Esophagus mucosa (tissue), 1 donor: Measurements from ENCODE around the gene C9orf78. TPM values are rescaled to one million over a fixed set of nuclear protein-coding genes. Genes with fewer than 3 reads are reported as not detected.

Experiments used
- ATAC-seq: fragments of 200-7000 bp; cut with Tn5 transposase; one replicate; pipeline ENCODE4 v1.9.1; 2020
- total RNA-seq: library from RNA; stranded (reverse); gene quantifications from one replicate; pipeline ENCODE4 v1.2.4, GENCODE V29; 2023
- donor health status: DM: yes; HTN: yes; CAD: no.

Gene C9orf78
- total RNA-seq, 1 donor from 2014 or later = 25.1 TPM

GRCh38 chr9:129841071-129841470 is 6.0 kb upstream of the C9orf78 start:
- no peak for ATAC-seq

GRCh38 chr9:129840034-129840433 is 5.0 kb upstream of the C9orf78 start:
- ATAC-seq = no peak

DNA sequence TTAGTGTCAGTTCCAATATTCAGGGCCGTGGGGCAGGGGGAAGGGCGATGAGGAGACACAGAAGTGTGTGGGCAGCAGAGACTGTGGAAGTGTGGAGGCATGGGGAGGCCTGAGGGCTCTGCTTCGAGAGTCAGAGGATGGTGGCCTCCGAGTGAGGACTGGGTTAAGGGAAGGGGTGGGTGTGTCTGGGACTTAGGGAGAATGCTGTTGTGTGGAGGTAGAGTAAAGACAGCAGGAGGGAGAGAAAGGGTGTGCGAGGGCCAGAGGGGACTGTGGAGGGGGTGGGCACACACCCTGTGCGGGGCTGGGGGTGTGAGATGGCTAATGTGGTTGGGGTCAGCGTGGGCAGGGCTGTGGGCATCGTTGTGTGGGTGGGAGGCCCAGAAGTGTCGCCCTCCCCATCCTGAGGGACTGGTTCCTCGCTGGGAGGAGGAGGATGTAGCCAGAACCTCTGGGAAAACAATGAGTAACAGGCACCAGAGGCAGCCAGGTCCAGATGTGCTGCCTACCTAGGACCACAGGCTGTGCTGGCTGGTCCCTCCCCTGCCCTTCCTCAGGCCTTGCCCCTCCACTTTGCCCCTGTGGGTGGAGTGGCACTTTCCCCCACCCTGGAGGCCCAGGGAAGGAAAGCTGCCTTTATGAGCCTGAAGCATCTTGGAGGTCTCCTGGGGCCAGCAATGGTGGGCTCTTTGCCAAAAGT is 4.4 kb upstream of the C9orf78 start:
- no peak for ATAC-seq

DNA sequence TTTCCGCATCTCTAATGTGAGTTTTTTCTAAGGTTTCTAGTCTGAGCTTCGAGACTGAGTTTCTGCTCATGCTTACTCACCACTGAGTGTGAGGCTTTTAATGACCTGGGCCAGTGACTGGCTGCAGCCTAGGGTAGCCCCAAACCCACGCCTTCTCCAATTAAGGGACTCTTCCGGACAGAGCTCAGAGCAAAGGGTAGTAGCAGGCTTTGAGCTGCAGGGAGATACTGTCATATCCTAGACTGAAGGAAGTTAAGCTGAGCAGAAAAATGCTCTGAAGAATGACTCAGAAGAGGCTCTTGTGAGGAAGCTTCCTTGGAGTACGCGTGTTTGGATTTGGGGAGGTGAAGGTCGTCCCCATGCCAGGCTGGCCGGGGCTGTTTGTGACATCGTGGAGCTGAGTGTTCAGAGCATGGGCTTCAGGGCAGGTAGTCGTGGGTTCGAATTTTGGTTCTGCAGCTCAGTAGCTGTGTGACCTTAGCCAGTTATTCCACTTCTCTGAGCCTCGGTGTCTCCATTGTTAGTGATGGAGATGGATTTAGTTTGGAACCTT is 3.7 kb upstream of the C9orf78 start:
- no peak for ATAC-seq

DNA sequence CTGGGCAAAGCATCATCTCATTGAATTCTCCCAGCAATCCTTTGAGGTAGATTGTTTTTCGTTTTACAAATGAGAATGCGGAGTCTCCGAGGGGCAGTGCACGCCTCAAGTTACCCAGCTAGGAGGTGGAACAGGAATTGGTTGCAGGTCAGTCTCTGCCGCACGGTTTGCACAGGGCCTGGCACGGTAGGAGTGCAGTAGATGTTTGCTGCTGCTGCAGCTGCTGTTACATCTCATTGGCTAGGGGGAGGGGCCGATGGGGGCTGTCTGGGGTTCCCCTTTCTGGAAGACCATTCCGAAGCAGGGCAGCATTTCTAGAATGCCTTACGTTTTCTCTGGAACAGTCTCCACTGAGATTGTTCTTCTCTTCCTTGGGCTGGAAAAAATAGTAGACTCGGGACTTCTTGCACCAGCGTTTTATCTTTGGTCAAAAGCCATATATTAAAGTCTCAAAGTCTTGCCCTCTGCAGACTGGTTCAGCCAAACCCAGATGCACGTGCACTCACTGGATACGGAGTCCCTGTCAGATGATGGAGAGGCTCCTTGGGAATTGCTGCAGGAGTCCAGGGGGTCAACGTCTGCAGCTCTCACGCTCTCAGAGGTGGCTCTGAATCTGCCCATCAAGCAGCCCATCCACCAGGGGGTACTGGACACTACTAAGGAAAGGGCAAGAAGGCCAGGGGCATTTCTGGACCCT is 1.4 kb upstream of the C9orf78 start:
- no peak for ATAC-seq

DNA sequence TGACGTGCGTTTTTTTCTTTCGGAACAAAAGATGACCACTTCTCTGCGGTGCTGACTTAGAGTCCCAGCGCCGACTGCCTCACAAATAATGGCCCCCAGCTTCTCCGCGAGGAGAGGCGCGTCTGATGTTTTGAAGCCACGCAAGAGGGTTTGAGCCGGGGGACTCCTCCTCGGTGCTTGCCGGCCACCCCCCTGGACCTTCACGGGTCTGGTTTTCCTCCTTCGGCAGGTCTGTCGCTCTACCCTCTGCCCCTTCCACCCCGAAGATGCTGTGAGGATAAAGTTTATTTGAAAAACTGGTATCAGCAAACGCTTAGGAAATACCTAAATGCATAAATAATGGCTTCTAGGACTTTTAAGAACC is 767 bp upstream of the C9orf78 start:
- ATAC-seq = no peak

DNA sequence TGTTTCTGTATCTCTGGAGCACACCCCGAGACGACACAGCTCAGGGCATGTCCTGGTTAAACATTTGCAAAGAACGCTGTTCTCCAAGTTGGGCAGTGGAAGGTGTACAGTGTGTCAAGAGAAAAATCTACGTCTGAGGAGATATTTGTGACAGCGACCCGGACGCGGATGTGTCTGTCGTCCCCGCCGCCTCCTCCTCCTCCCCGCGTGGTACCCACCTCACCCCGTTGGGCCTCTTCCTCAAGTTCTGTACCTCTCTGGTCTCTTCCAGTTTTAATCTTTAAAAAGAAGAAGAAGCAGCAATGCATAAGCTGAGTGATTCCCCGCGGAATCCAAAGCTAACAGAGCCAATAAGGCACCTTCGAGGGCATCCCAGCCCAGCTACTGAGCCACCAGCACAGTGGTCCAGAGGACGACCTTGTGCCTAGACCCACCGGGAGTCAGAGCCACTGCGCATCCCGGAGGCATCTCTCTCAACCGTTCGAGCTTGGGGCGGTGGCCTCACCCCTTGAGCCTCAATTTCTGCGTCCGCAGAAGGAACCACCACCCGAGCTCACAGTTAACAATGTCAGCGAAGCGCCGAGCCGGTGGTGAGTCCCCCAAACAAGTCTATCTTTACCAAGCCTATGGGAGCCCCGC is 467 bp downstream of the C9orf78 start:
- ATAC-seq = peak; percentile 16

DNA sequence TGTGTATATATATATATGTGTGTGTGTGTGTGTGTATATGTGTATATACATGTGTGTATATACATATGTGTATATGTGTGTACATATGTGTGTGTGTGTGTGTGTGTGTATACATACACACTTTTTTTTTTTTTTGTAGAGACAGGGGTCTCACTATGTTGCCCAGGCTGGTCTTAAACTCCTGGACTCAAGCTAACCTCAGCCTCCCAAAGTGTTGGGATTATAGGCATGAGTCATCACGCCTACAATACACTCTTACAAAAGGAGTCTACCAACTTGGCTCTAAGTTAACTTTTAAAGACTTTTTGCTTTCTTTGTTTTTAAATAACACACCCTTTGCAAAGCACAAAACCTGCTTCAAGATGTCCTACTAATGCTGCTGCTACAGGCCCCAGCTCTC is 2.1 kb downstream of the C9orf78 start:
- no peak for ATAC-seq

GRCh38 chr9:129828969-129829368 is 6.1 kb downstream of the C9orf78 start:
- ATAC-seq = no peak

DNA sequence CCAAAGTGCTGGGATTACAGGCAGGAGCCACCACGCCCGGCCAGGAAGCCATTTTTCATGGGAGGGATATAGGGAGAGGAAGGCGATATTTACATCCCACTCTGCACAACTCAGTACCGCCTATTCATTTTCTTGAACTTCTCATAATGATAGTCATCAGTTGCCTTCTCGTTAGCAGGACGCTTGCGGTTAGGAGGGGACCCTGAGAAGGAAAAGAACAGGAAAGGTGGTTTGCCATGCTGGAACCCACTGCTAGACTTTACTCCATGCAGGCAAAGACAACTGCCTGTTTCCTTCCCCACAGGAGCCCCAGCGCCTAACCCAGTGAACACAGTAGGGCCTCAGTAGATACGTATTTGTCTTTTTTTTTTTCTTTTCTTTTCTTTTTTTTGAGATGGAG is 7.0 kb downstream of the C9orf78 start:
- no peak for ATAC-seq

- ATAC-seq = no peak
These were observed 8.3 kb downstream of the C9orf78 start for GRCh38 chr9:129826759-129827158.

DNA sequence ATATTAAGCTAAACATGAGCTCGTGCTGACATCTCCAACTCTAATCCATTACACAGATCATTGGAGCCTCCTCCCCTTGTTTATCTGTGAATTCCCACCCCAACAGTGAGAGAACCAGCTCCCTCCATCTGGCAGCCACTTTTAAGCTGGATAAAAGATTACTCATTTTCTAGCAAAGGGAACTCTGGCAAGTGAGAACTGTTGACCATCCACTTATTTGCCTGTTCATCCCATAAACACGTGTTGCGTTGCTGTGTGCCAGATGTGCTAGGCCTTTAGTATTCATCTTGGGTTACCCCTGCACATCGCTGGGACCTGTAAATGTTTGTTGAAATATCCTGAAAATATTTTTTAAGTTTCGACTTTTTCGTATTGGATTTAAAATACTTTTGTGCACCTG is 8.7 kb downstream of the C9orf78 start:
- no peak for ATAC-seq

DNA sequence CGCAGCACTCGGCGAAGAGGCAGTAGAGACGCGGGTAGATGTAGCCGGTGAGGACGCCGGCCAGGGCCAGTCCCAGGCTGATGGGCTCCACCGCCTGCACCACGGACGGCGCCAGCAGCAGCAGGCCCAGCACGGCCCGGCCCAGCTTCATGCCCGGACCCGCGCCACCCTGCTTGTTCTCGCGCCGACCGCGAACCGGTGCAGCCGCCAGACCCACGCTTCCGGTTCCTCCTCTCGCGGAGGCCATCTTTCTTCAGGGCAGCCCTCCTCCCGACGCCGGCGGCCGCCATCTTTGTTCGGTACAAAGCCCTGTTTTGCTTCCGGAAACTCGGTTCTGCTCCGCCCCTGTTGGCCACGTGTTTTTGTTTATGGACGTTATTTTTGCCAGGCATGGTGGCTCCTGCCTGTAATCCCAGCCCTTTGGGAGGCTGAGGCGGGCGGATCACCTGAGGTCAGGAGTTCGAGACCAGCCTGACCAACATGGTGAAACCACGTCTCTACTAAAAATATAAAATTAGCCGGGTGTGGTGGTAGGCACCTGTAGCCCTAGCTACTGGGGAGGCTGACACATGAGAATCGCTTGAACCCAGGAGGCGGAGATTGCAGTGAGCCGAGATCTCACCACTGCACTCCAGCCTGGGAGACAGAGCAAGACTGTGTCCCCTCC is 11.0 kb downstream of the C9orf78 start, which contains the start of gene TOR1A:
TOR1A (minus strand) TSS at position 202 of the 667 bp plus-strand sequence; CDS start at position 151, 51 bp downstream.
- ATAC-seq = peak; percentile 93

- peak; percentile 46 for ATAC-seq
These were observed 11.5 kb downstream of the C9orf78 start for GRCh38 chr9:129823542-129823934.

DNA sequence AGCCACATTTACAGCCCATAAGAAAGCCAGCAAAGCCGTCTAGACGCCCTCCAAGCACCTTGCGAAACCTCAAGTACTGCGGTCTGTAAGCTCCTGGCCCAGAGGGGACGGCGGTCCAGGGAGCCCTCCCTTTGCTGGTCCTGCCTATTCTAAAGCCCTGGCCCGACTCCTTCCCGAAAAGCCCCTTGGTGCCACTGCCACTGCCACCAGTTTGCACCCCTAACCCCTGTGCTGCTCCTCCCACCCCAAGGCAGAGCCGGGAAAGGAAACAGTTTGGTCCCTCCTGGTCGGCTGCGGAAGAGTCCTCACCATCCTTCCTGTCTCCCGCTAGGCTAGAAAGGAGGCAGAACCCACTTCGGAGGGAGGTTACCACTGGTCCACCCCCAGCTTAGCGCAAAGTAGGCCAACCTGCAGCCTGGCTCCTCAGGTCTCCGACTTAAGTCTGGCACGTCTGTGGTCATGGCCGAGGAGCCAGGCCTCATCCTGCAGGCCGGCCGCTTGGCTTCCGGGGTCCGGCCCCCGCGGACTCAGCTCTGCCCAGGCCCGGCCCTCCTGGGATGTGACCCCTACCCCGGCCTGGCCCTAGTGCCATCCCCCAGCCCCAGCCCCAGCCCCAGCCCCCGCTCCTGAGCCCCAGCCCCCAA is 12.1 kb downstream of the C9orf78 start:
- peak; percentile 38 for ATAC-seq

- peak; percentile 14 for ATAC-seq
These were observed 18.3 kb downstream of the C9orf78 start for GRCh38 chr9:129816501-129817435.

- no peak for ATAC-seq
These were observed 19.8 kb downstream of the C9orf78 start for GRCh38 chr9:129815278-129815677.

GRCh38 chr9:129814432-129815223 is 20.4 kb downstream of the C9orf78 start:
- no peak for ATAC-seq

DNA sequence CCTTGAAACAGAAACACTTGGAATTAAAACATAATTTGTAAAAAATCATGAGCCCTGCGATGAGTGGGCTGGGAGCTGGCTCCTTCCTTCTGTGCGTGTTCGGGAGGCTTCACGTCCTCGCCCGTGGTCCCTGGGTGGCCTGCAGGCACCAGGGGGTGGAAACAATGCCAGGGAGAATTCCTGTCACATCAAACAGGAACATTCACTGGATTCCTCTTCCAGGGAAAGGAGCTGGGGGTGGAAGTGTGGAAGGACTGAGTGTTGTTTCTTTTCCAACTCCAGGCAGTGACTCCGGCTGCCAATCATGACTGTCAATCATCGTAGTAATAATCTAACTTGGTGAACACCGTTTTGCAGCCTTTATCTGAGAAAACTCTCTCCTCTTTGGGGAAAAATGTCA is 21.4 kb downstream of the C9orf78 start:
- no peak for ATAC-seq

DNA sequence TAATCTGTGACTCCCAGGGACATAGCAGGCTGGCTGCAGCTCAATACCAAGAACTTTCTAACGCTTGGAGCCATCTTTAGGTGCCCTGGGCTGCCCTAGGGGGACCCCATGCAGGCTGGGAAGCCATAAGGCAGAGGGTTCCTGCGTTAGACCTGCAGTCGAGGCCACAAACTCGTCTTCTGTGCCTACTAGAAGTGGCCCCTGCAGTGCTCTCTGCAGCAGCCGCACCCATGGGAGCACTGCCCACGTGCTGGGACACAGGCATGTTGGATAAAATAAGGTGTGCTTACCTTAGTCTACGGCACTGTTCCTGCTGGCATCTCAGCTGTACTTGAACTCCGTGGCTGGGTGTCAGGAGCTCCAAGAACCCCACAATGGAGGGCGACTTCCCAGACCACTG is 22.7 kb downstream of the C9orf78 start:
- no peak for ATAC-seq
